GM12878 (cell line): ENCODE measurements around the gene PDSS1. TPM values are rescaled to one million over a fixed set of nuclear protein-coding genes. Genes with fewer than 3 reads are reported as not detected.
A peak's percentile ranks its signal among the peaks of the same experiment; 100 is the strongest.

Source experiments
- ATAC-seq: fragments of 200-7000 bp; cut with Tn5 transposase; 3 replicates; pipeline ENCODE4 v1.9.1; 2020; ENCODE audit warnings: mild to moderate bottlenecking, moderate library complexity
- BruUV-seq: library from RNA; stranded (reverse); fragments of 400-500 nt; replicated peaks from 2 replicates; lab custom pipeline; 2021; lab: Mats Ljungman, UMichigan
- CTCF ChIA-PET: fragments of 300-600 bp; sonication (Branson Sonifier 250); formaldehyde crosslinking; extraction: SDS; loops from one replicate; lab custom pipeline; 2021; ENCODE audit warnings: inconsistent platforms; lab: Yijun Ruan, JAX
- POLR2A ChIA-PET: fragments of 350-600 bp; formaldehyde crosslinking; extraction: SDS; loops from one replicate; lab custom pipeline; 2021; ENCODE audit warnings: inconsistent platforms; lab: Charles Lee
- RAD21 ChIA-PET: fragments of 300-600 bp; sonication (Branson Sonifier 250); formaldehyde crosslinking; loops from one replicate; lab custom pipeline; 2023; ENCODE audit warnings: antibody characterized with exemption; ENCODE audit not compliant: unreplicated experiment; lab: Charles Lee
- SMC1A ChIA-PET: fragments of 300-600 bp; sonication (Branson Sonifier 250); formaldehyde crosslinking; loops from one replicate; lab custom pipeline; 2023; ENCODE audit not compliant: unreplicated experiment, uncharacterized antibody; lab: Charles Lee
- DNase-seq: peaks from one replicate; pipeline ENCODE4 v3.0.0-alpha.2; 2011; ENCODE audit warnings: low read depth, low spot score
- FAIRE-seq: peaks from 3 replicates; lab custom pipeline; 2011; peaks lifted over from hg19 to GRCh38; lab: Jason Lieb, UNC
- H2AFZ ChIP-seq: 2 replicates; pipeline ENCODE4 v1.6.0; 2011; ENCODE audit warnings: low read depth, low read length, control low read depth; ENCODE audit not compliant: control insufficient read depth
- H3K27ac ChIP-seq: 2 replicates; pipeline ENCODE4 v1.5.1; 2011; ENCODE audit warnings: control low read depth; ENCODE audit not compliant: control insufficient read depth, insufficient read depth
- H3K27me3 ChIP-seq, 2 experiments: replicated peaks in 1 of 2; 2 replicates each; pipeline versions ENCODE4 v1.6.0 to v1.6.1; 2011; ENCODE audit warnings: low read length in 1 of 2; ENCODE audit not compliant: control insufficient read depth in 2 of 2, insufficient read depth in 2 of 2
- H3K36me3 ChIP-seq, 2 experiments: 2 replicates each; pipeline ENCODE4 v1.5.1; 2011; ENCODE audit warnings: low read length in 1 of 2; ENCODE audit not compliant: control insufficient read depth in 2 of 2, insufficient read depth in 2 of 2
- H3K4me1 ChIP-seq: 2 replicates; pipeline ENCODE4 v1.6.1; 2011; ENCODE audit warnings: mild to moderate bottlenecking, low read length, moderate library complexity, mixed read lengths; ENCODE audit not compliant: control insufficient read depth, insufficient read depth
- H3K4me2 ChIP-seq: 2 replicates; pipeline ENCODE4 v1.6.0; 2011; ENCODE audit warnings: control low read depth; ENCODE audit not compliant: control insufficient read depth, insufficient read depth
- H3K4me3 ChIP-seq: fragments of 200-600 bp; sonication (generic); 2 replicates; pipeline ENCODE4 v1.5.1; 2016
- H3K79me2 ChIP-seq: 2 replicates; pipeline ENCODE4 v1.6.0; 2011; ENCODE audit warnings: low read length; ENCODE audit not compliant: control insufficient read depth, insufficient read depth
- H3K9ac ChIP-seq: 2 replicates; pipeline ENCODE4 v1.8.0; 2011; ENCODE audit warnings: low read length, control low read depth, mixed read lengths; ENCODE audit not compliant: control insufficient read depth, insufficient read depth
- H3K9me3 ChIP-seq: replicated peaks from 3 replicates; pipeline ENCODE4 v1.5.1; 2011; ENCODE audit warnings: mild to moderate bottlenecking, low read length; ENCODE audit not compliant: control insufficient read depth, insufficient read depth
- H4K20me1 ChIP-seq: 2 replicates; pipeline ENCODE4 v1.6.0; 2011; ENCODE audit not compliant: control insufficient read depth, insufficient read depth
- BMI1 ChIP-seq: fragments of 450-650 bp; IDR thresholded peaks from 2 replicates; pipeline ENCODE4 v1.6.1; 2016; ENCODE audit warnings: mild to moderate bottlenecking, moderate library complexity, borderline replicate concordance
- CBX3 ChIP-seq: fragments of 200-600 bp; sonication (generic); IDR thresholded peaks from 2 replicates; pipeline ENCODE4 v1.6.1; 2016; ENCODE audit warnings: low read depth, borderline replicate concordance
- CHD4 ChIP-seq: fragments of 200-600 bp; sonication (generic); IDR thresholded peaks from 2 replicates; pipeline ENCODE4 v1.6.1; 2016; ENCODE audit warnings: mild to moderate bottlenecking
- CREB1 ChIP-seq: IDR thresholded peaks from 2 replicates; pipeline ENCODE4 v1.6.1; 2012; ENCODE audit warnings: low read depth, mild to moderate bottlenecking, inconsistent platforms
- DPF2 ChIP-seq: fragments of 450-650 bp; IDR thresholded peaks from 2 replicates; pipeline ENCODE4 v1.6.1; 2017; ENCODE audit warnings: mild to moderate bottlenecking
- ETV6 ChIP-seq, 2 experiments: fragments of 450-650 bp in 1 of 2; IDR thresholded peaks in 1 of 2; conservative IDR thresholded peaks in 1 of 2; 2 replicates each; pipeline ENCODE4 v1.6.1; 2014; ENCODE audit warnings: antibody characterized with exemption in 1 of 2, borderline replicate concordance in 1 of 2, low read depth in 1 of 2, mild to moderate bottlenecking in 1 of 2, moderate library complexity in 1 of 2
- IKZF2 ChIP-seq, 2 experiments: fragments of 450-650 bp; IDR thresholded peaks; 2 replicates each; pipeline ENCODE4 v1.6.1; 2017; ENCODE audit warnings: mild to moderate bottlenecking in 2 of 2, moderate library complexity in 2 of 2
- MAX ChIP-seq: IDR thresholded peaks from 2 replicates; pipeline ENCODE4 v1.6.1; 2012; ENCODE audit warnings: low read depth, low read length, improper control_type of control experiment
- MEF2B ChIP-seq: fragments of 450-650 bp; IDR thresholded peaks from 2 replicates; pipeline ENCODE4 v1.6.1; 2018; ENCODE audit warnings: mild to moderate bottlenecking, moderate library complexity; ENCODE audit not compliant: partially characterized antibody, poor library complexity, severe bottlenecking
- NBN ChIP-seq: fragments of 450-650 bp; IDR thresholded peaks from 2 replicates; pipeline ENCODE4 v1.6.1; 2016
- NFIC ChIP-seq: IDR thresholded peaks from 2 replicates; pipeline ENCODE4 v1.6.1; 2012; ENCODE audit warnings: low read depth, mild to moderate bottlenecking, inconsistent platforms, low read length, moderate library complexity
- SMAD5 ChIP-seq: IDR thresholded peaks from 2 replicates; pipeline ENCODE4 v1.6.1; 2016; ENCODE audit warnings: antibody characterized with exemption, low read depth
- YBX1 ChIP-seq: fragments of 450-650 bp; IDR thresholded peaks from 2 replicates; pipeline ENCODE4 v1.6.1; 2016; ENCODE audit warnings: antibody characterized with exemption
- YY1 ChIP-seq: IDR thresholded peaks from 2 replicates; pipeline ENCODE4 v1.6.1; 2011; ENCODE audit warnings: low read depth, mild to moderate bottlenecking, low read length
- ZNF217 ChIP-seq: fragments of 450-650 bp; IDR thresholded peaks from 2 replicates; pipeline ENCODE4 v1.6.1; 2017; ENCODE audit warnings: antibody characterized with exemption, mild to moderate bottlenecking
- ZNF687 ChIP-seq: fragments of 450-650 bp; IDR thresholded peaks from 2 replicates; pipeline ENCODE4 v1.6.1; 2017; ENCODE audit warnings: mild to moderate bottlenecking, moderate library complexity
- WGBS: methylation state at CpG from one replicate; pipeline ENCODE4 v1.1.6; 2016; ENCODE audit warnings: low lambda C conversion rate; ENCODE audit not compliant: insufficient replicate concordance, insufficient coverage; ENCODE audit errors: missing lambda C conversion rate; 5-methylcytosine and 5-hydroxymethylcytosine counted together
- in situ Hi-C: fragments of 300-500 bp; cut with MboI; formaldehyde crosslinking; loops from 9 replicates; pipeline ENCODE4 v1.14.3; 2018; ENCODE audit warnings: mixed read lengths
- intact Hi-C: fragments of 100-400 bp; cut with micrococcal nuclease; formaldehyde crosslinking; loops from one replicate; pipeline ENCODE4 v1.14.2; 2022; ENCODE audit not compliant: unreplicated experiment
- polyA plus RNA-seq, 11 experiments: library from polyadenylated mRNA; depleted of rRNA in 4 of 11; unstranded in 6 of 11; stranded (reverse) in 5 of 11; fragments of >200 nt; fragmentation: Nextera tagmentation in 4 of 11; fragmentation: Illumina TruSeq in 1 of 11; extraction: Ambion mirVana in 4 of 11; extraction: Trizol in 1 of 11; gene quantifications; 1 replicate in 1 of 11; 2 replicates in 10 of 11; pipeline versions ENCODE4 v1.2.1 to v1.2.3, GENCODE V29; 2011 to 2016; ENCODE audit warnings: inconsistent platforms in 2 of 11, missing spikeins in 2 of 11, low read depth in 1 of 11
- total RNA-seq, 4 experiments: library from RNA; depleted of rRNA in 3 of 4; stranded (reverse); fragments of >200 nt in 3 of 4; fragmentation: Illumina TruSeq in 1 of 4; extraction: Trizol in 1 of 4; gene quantifications; 2 replicates each; pipeline versions ENCODE4 v1.2.1 to v1.2.3, GENCODE V29; 2013 to 2021
- TF ChIP-seq, protein P1 (sequence below): fragments of 450-650 bp; conservative IDR thresholded peaks from 2 replicates; pipeline ENCODE4 v1.6.1; 2017; ENCODE audit warnings: mild to moderate bottlenecking, moderate library complexity

The PDSS1 gene
- total and polyA plus RNA-seq, 10 of the 15 experiments (the other 5 are each of a cell fraction or from before 2014, with no cell fraction given), result 12.2 to 48.2 (median 35.9) TPM

DNA sequence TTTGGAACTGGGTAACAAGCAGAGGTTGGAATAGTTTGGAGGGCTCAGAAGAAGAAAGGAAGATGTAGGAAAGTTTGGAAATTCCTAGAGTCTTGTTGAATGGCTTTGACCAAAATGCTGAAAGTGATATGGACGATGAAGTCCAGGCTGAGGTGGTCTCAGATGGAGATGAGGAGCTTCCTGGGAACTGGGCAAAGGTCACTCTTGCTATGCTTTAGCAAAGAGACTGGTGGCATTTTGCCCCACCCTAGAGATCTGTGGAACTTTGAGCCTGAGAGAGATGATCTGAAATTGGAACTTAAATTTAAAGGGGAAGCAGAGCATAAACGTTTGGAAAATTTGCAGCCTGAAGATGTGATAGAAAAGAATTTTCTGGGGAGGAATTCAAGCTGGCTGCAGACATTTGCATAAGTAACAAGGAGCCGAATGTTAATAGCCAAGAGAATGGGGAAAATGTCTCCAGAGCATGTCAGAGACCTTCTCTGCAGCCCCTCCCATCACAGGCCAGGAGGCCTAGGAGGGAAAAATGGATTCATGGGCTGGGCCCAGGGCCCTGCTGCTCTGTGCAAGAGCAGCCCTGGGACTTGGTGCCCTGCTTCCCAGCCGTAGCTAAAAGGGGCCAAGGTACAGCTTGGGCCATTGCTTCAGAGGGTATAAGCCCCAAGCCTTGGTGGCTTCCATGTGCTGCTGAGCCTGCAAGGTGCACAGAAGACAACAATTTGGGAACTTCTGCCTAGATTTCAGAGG is 3.6 kb downstream of the PDSS1 start:
- CTCF ChIA-PET, result interaction anchor here (0.6 to 0.8 kb wide), 2 partner anchors 11 to 25 kb away, joined by 3 read pairs; no protein-coding TSS in a partner anchor
- Histone ChIP-seq H3K4me2 (no peak overlapping the region), H3K4me1 (no peaks in the 10 kb centered on the region), H3K9ac (no peak overlapping the region), H3K9me3 (no peaks in the 10 kb centered on the region; the same call in 1 of the 3 replicates), H2AFZ (no peak overlapping the region), H3K79me2 (peaks cover 54% of the 10 kb centered on the region), H3K4me3 (peak overlapping the region; percentile 15; the same call in 1 of the 2 replicates), H3K36me3 (peaks cover 2 to 11% of the 10 kb centered on the region in 2 experiments; a peak in 3 of 4 replicates), H3K27ac (no peak overlapping the region), H4K20me1 (no peaks in the 10 kb centered on the region), H3K27me3 (no peaks in the 10 kb centered on the region)
- no peak for FAIRE-seq
- intact Hi-C loops (no loop called here), in situ Hi-C loops (no loop called here)
- RAD21 ChIA-PET, result no interaction called here
- TSS peak; percentile 31 for BruUV-seq
- SMC1A ChIA-PET, result no interaction called here
- no peak for ATAC-seq
- 57% methylated on average over 4 of the region's 4 CpGs for WGBS
- no peak for DNase-seq
- POLR2A ChIA-PET, result no interaction called here
- TF ChIP-seq DPF2 (no peak), ETV6 (conservative IDR thresholded peaks at IDR 0.05 in 1 of 2, IDR thresholded peaks at IDR 0.05 in 1 of 2; ENCODE audit: borderline replicate concordance in 1 of 2, low read depth in 1 of 2) (no peak), MEF2B (no peak), ZNF217 (no peak), YY1 (no peak), CREB1 (no peak), YBX1 (no peak), SMAD5 (no peak), CHD4 (no peak), ZNF687 (no peak), CBX3 (no peak), IKZF2 (IDR thresholded peaks at IDR 0.05) (no peak), NFIC (no peak), NBN (no peak), MAX (no peak), BMI1 (no peak)
- TF ChIP-seq, protein P1, sequence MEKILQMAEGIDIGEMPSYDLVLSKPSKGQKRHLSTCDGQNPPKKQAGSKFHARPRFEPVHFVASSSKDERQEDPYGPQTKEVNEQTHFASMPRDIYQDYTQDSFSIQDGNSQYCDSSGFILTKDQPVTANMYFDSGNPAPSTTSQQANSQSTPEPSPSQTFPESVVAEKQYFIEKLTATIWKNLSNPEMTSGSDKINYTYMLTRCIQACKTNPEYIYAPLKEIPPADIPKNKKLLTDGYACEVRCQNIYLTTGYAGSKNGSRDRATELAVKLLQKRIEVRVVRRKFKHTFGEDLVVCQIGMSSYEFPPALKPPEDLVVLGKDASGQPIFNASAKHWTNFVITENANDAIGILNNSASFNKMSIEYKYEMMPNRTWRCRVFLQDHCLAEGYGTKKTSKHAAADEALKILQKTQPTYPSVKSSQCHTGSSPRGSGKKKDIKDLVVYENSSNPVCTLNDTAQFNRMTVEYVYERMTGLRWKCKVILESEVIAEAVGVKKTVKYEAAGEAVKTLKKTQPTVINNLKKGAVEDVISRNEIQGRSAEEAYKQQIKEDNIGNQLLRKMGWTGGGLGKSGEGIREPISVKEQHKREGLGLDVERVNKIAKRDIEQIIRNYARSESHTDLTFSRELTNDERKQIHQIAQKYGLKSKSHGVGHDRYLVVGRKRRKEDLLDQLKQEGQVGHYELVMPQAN, result no peak
